OCI-LY3 (cell line): Measurements from ENCODE around the gene PLEKHA7.

Experiments
- H2AFZ ChIP-seq: fragments of 200-600, 300-600 bp; shearing (Covaris generic); 2 replicates; pipeline ENCODE4 v1.6.0; 2014; ENCODE audit warnings: antibody characterized with exemption, low read depth, low read length
- H3K27ac ChIP-seq: fragments of 200-600, 300-600 bp; sonication (generic); 2 replicates; pipeline ENCODE4 v1.5.1; 2014; ENCODE audit warnings: mild to moderate bottlenecking, low read length, moderate library complexity, mixed read lengths
- H3K27me3 ChIP-seq: fragments of 200-600, 300-600 bp; sonication (generic); 2 replicates; pipeline ENCODE4 v1.6.1; 2014; ENCODE audit warnings: low read depth, low read length, mixed read lengths
- H3K36me3 ChIP-seq: fragments of 200-600, 300-600 bp; sonication (generic); replicated peaks from 2 replicates; pipeline ENCODE3; 2014; ENCODE audit warnings: low read depth, low read length, mixed read lengths
- H3K4me1 ChIP-seq: fragments of 300-600, 200-600 bp; sonication (generic); 2 replicates; pipeline ENCODE4 v1.6.1; 2014; ENCODE audit warnings: low read length, mixed read lengths
- H3K4me2 ChIP-seq: fragments of 200-600, 300-600 bp; sonication (generic); 2 replicates; pipeline ENCODE4 v1.6.1; 2014; ENCODE audit warnings: low read length, mixed read lengths
- H3K4me3 ChIP-seq: fragments of 300-600, 200-600 bp; sonication (generic); 2 replicates; pipeline ENCODE4 v1.5.1; 2014; ENCODE audit warnings: antibody characterized with exemption, mild to moderate bottlenecking, low read length, moderate library complexity
- H3K79me2 ChIP-seq: fragments of 300-600, 200-600 bp; shearing (Covaris generic); 2 replicates; pipeline ENCODE4 v1.6.1; 2014; ENCODE audit warnings: mild to moderate bottlenecking, low read length, mixed read lengths
- H3K9ac ChIP-seq: fragments of 300-600, 200-600 bp; shearing (Covaris generic); 2 replicates; pipeline ENCODE4 v1.6.0; 2014; ENCODE audit warnings: mild to moderate bottlenecking, low read length, moderate library complexity
- H3K9me3 ChIP-seq: fragments of 200-600, 300-600 bp; shearing (Covaris generic); 2 replicates; pipeline ENCODE4 v1.6.1; 2014; ENCODE audit warnings: low read length, mixed read lengths; ENCODE audit not compliant: insufficient read depth
- H4K20me1 ChIP-seq: fragments of 200-600, 300-600 bp; sonication (generic); 2 replicates; pipeline ENCODE4 v1.6.1; 2016; ENCODE audit warnings: low read length, mixed read lengths; ENCODE audit not compliant: insufficient read depth
- EZH2phosphoT487 ChIP-seq: fragments of 200-600 bp; shearing (Covaris generic); IDR thresholded peaks from 2 replicates; pipeline ENCODE4 v1.6.1; 2018; ENCODE audit warnings: antibody characterized with exemption, mixed run types, low read depth
- TF ChIP-seq, protein P1 (sequence below): fragments of 200-600, 300-600 bp; sonication (generic); IDR thresholded peaks from 2 replicates; pipeline ENCODE4 v1.5.1; 2014; ENCODE audit warnings: antibody characterized with exemption, low read length, low read depth

Gene PLEKHA7

DNA sequence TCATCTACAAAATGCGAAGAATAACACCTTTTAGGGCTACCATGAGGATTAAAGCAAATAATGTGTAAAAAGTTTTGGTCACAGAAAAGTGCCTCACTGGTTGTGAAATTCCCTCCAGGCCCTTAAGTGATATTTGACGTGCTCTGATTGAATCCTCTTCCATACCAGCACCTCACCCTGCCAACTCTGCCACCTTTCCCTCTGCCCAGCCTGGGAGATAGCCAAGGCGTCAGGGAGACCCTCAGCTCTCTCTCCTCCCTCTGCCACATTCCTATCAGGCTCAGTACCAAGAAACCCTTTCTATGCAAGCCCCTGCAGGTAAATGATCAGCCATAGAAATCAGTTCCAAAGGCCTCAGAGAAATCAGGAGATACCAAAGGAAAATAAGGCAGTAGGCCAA, 21.4 kb downstream of the PLEKHA7 start:
- TF ChIP-seq, protein P1, sequence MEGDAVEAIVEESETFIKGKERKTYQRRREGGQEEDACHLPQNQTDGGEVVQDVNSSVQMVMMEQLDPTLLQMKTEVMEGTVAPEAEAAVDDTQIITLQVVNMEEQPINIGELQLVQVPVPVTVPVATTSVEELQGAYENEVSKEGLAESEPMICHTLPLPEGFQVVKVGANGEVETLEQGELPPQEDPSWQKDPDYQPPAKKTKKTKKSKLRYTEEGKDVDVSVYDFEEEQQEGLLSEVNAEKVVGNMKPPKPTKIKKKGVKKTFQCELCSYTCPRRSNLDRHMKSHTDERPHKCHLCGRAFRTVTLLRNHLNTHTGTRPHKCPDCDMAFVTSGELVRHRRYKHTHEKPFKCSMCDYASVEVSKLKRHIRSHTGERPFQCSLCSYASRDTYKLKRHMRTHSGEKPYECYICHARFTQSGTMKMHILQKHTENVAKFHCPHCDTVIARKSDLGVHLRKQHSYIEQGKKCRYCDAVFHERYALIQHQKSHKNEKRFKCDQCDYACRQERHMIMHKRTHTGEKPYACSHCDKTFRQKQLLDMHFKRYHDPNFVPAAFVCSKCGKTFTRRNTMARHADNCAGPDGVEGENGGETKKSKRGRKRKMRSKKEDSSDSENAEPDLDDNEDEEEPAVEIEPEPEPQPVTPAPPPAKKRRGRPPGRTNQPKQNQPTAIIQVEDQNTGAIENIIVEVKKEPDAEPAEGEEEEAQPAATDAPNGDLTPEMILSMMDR: no peak
- no peak for TF ChIP-seq EZH2phosphoT487
- H3K9me3 ChIP-seq: no peaks in the 10 kb centered on the region
- no peak overlapping the region for H3K4me2 ChIP-seq
- no peak overlapping the region for H2AFZ ChIP-seq
- no peak overlapping the region for H3K27ac ChIP-seq
- H3K9ac ChIP-seq: no peak overlapping the region
- no peaks in the 10 kb centered on the region for H3K36me3 ChIP-seq
- H3K79me2 ChIP-seq: no peaks in the 10 kb centered on the region
- H3K4me3 ChIP-seq: no peak overlapping the region
- no peaks in the 10 kb centered on the region for H3K27me3 ChIP-seq
- no peaks in the 10 kb centered on the region for H4K20me1 ChIP-seq
- H3K4me1 ChIP-seq: no peaks in the 10 kb centered on the region

GRCh38 chr11:16989554-16989953, 24.7 kb downstream of the PLEKHA7 start:
- no peak for TF ChIP-seq EZH2phosphoT487
- TF ChIP-seq, protein P1: no peak
- peaks cover 21% of the 10 kb centered on the region for H3K4me1 ChIP-seq
- no peak overlapping the region for H2AFZ ChIP-seq
- H3K9me3 ChIP-seq: no peaks in the 10 kb centered on the region
- H3K79me2 ChIP-seq: no peaks in the 10 kb centered on the region
- no peaks in the 10 kb centered on the region for H3K36me3 ChIP-seq
- no peak overlapping the region for H3K9ac ChIP-seq
- H3K4me3 ChIP-seq: no peak overlapping the region
- H3K27ac ChIP-seq: no peak overlapping the region
- H4K20me1 ChIP-seq: no peaks in the 10 kb centered on the region
- H3K27me3 ChIP-seq: no peaks in the 10 kb centered on the region
- no peak overlapping the region for H3K4me2 ChIP-seq

DNA sequence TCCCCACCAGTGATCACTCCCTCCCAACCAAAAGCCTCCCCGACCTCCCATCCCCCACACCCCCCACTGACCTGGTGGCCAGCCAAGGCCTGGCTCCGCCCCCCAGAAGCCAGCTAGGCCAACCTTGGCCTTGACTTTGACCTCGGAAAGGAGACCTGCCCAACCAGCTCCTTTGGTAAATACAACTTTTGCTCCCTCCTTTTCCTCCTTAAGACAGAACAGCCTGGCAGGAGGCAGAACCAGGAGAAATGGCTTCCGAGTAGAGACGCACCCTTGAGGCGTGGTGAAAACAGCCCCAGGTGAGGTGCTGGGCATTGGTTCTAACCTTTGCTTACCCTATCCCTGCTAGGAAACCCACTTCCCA, 27.0 kb downstream of the PLEKHA7 start:
- H3K9me3 ChIP-seq: no peaks in the 10 kb centered on the region
- no peak overlapping the region for H3K9ac ChIP-seq
- no peaks in the 10 kb centered on the region for H3K36me3 ChIP-seq
- H4K20me1 ChIP-seq: no peaks in the 10 kb centered on the region
- TF ChIP-seq, protein P1: no peak
- TF ChIP-seq EZH2phosphoT487: no peak
- peak overlapping the region; percentile 66 for H3K4me2 ChIP-seq
- H3K4me1 ChIP-seq: peaks cover 21% of the 10 kb centered on the region
- no peak overlapping the region for H3K4me3 ChIP-seq
- no peaks in the 10 kb centered on the region for H3K79me2 ChIP-seq
- H2AFZ ChIP-seq: no peak overlapping the region
- H3K27me3 ChIP-seq: no peaks in the 10 kb centered on the region
- H3K27ac ChIP-seq: no peak overlapping the region

GRCh38 chr11:16986434-16987204, 27.6 kb downstream of the PLEKHA7 start:
- no peaks in the 10 kb centered on the region for H3K36me3 ChIP-seq
- H3K27ac ChIP-seq: no peak overlapping the region
- no peaks in the 10 kb centered on the region for H3K9me3 ChIP-seq
- H3K4me1 ChIP-seq: peaks cover 21% of the 10 kb centered on the region
- no peak overlapping the region for H3K9ac ChIP-seq
- TF ChIP-seq EZH2phosphoT487: no peak
- TF ChIP-seq, protein P1: no peak
- no peak overlapping the region for H2AFZ ChIP-seq
- H3K4me2 ChIP-seq: peak overlapping the region; percentile 66
- no peaks in the 10 kb centered on the region for H4K20me1 ChIP-seq
- H3K4me3 ChIP-seq: peak overlapping the region; percentile 31
- H3K27me3 ChIP-seq: no peaks in the 10 kb centered on the region
- no peaks in the 10 kb centered on the region for H3K79me2 ChIP-seq
